ENCODE data around the gene SLC9A6.
"Not testable (repeated sequence)": the region's sequence is repeated elsewhere in the genome, so short reads cannot be mapped to it uniquely, and the experiment has no call there.

SLC9A6 gene

GRCh38 chrX:136065044-136065671 is 79.9 kb downstream of the SLC9A6 start:
- no peak for FAIRE-seq

DNA sequence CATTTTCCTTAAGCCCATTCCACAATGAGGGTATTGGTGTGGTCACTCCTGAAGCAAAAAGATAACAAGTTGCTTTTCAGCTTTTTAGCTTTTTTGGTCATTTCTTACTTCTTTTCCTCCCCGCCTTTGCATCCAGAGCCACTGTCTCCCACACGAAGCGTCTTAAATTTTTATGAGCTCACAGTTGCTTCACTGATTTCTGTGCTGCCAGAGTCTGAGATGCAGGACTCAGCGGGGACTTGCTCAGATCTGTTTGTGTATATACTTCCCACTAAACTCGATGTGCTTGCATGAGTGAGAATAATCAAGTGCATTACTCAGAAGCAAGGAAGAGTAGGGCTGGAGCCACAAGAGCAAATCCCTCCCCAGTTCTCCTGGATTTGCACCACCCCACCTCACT is 81.9 kb downstream of the SLC9A6 start:
- FAIRE-seq = no peak

GRCh38 chrX:136067966-136068365 is 82.7 kb downstream of the SLC9A6 start:
- FAIRE-seq = no peak

DNA sequence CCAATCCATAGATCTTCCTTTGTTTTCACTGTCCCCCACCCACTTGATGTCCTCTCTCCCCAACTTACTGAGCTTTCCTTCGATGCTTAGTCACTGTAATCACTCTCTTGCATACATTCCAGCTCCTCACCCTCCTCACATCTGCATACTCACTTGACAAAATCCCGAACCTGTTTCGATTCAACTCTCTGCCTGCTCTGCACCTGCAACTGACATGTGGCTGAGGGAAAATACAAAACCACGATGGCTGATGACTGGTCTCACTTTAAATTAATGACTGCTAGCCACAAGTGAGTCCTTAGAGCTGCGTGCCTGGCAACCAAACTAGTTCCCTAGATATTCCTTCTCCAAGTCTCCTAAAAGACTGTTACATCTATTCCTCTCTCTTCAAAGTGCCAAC is 91.7 kb downstream of the SLC9A6 start:
- FAIRE-seq = no peak

DNA sequence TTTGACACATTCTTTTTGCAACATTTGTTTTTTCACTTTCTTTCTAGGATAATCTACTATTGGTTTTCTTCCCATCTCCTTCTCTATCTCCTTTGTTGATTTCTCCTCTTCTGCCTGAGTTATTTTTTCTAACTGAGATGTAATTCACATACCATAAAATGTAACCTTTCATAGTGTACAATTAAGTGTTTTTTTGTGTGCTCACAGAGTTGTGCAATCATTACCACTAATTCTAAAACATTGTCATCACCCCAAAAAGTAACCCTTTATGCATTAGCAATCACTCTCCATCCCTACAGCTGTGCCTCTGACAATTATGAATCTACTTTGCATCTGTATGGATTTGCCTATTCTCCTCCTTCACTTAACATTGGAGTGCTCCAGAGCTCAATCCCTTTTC is 95.5 kb downstream of the SLC9A6 start:
- no peak for FAIRE-seq

DNA sequence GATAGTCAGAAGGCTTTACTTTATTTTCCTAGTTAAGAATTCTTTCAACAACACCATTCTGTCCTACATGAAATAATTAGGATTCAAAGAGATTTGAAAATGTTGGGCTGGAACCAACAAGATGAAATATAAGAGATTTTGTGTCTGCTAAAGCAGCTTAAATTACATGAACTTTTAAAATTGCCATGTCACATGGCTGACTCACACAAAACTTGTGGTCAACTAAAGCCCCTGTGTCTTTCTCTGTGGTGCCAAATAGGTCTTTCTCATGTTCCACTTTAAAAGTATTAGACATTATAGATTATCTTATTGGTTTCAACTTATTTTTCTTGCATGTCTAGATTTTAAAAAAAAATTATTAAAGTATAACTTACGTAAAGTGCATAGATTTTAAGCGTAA is 101.3 kb downstream of the SLC9A6 start:
- no peak for FAIRE-seq

DNA sequence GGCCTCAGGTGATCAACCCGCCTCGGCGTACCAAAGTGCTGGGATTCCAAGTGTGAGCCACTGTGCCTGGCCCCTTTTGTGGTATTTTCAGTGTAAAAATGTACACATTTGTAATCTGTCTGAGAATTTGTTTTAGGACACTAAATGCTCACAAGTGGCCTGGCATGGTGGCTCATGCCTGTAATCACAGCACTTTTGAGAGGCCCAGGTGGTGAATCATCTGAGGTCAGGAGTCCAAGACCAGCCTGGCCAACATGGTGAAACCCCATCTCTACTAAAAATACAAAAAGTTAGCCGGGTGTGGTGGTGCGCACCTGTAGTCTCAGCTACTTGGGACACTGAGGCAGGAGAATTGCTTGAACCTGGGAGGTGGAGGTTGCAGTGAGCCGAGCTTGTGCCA is 106.7 kb downstream of the SLC9A6 start:
- FAIRE-seq = not testable (repeated sequence)

DNA sequence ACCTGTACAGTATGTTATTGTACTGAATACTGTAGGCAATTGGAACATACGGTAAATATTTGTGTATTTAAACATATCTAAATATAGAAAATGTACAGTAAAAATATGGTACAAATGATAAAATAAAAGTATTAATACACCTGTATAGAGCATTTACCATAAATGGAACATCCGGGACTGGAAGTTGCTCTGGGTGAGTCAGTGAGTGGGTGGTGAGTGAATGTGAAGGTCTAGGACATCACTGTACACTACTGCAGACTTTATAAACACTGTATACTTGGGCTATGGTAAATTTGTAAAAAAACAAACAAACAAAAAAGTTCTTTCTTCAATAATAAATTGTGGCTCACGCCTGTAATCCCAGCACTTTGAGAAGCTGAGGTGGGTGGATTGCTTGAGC is 109.7 kb downstream of the SLC9A6 start:
- FAIRE-seq = no peak

Measured in islet of Langerhans (tissue), 1 donor.